Gastroesophageal sphincter (tissue), 4 donors: ENCODE data around the gene STUB1. TPM values are rescaled to one million over a fixed set of nuclear protein-coding genes. Genes with fewer than 3 reads are reported as not detected.
A peak's percentile ranks its signal among the peaks of the same experiment; 100 is the strongest.

Experiments used
- ATAC-seq: fragments of 150-250 bp; one replicate; pipeline ENCODE4 v1.9.1; 2016; ENCODE audit warnings: mild to moderate bottlenecking, moderate library complexity
- H3K27ac ChIP-seq, 4 donors: fragments of 200-600 bp; sonication (generic) in 3 of 4; 1 replicate in 3 of 4; 2 replicates in 1 of 4; pipeline ENCODE4 v1.5.1; 2016 to 2019
- H3K27me3 ChIP-seq: fragments of 200-600 bp; sonication (generic); one replicate; pipeline ENCODE4 v1.5.1; 2019
- H3K36me3 ChIP-seq, 2 donors: fragments of 200-600 bp; sonication (generic); one replicate each; pipeline ENCODE4 v1.5.1; 2019; ENCODE audit warnings: control low read depth in 1 of 2
- H3K4me1 ChIP-seq, 3 donors: fragments of 200-600 bp; sonication (generic); 1 replicate in 2 of 3; 2 replicates in 1 of 3; pipeline ENCODE4 v1.5.1; 2016 to 2019; ENCODE audit warnings: control low read depth in 2 of 3
- H3K4me3 ChIP-seq, 2 donors: fragments of 200-600 bp; sonication (generic); one replicate each; pipeline ENCODE4 v1.5.1; 2019; ENCODE audit warnings: mild to moderate bottlenecking in 1 of 2, moderate library complexity in 1 of 2
- H3K9me3 ChIP-seq, 3 donors: fragments of 200-600 bp; sonication (generic); one replicate each; pipeline ENCODE4 v1.5.1; 2017 to 2019; ENCODE audit warnings: control low read depth in 2 of 3
- EP300 ChIP-seq: sonication (generic); formaldehyde crosslinking; IDR thresholded peaks from one replicate; pipeline ENCODE4 v1.6.1; 2017; ENCODE audit warnings: antibody characterized with exemption, mild to moderate bottlenecking
- POLR2A ChIP-seq, 2 donors: fragments of 450-650 bp; IDR thresholded peaks; one replicate each; pipeline ENCODE4 v1.6.1; 2017; ENCODE audit warnings: antibody characterized with exemption in 2 of 2, mild to moderate bottlenecking in 2 of 2, moderate library complexity in 1 of 2
- POLR2AphosphoS5 ChIP-seq: sonication (generic); formaldehyde crosslinking; IDR thresholded peaks from one replicate; pipeline ENCODE4 v1.6.1; 2017; ENCODE audit warnings: antibody characterized with exemption
- WGBS, 2 donors: methylation state at CpG; one replicate each; pipeline ENCODE4 v1.1.5; 2018; ENCODE audit warnings: low coverage in 1 of 2; 5-methylcytosine and 5-hydroxymethylcytosine counted together
- total RNA-seq, 4 donors: library from RNA; depleted of rRNA; stranded (reverse); fragments of >200 nt; gene quantifications; one replicate each; pipeline ENCODE4 v1.1.0, GENCODE V29; 2016
- TF ChIP-seq, protein P1 (sequence below), 4 experiments: fragments of 200-600 bp in 2 of 4; fragments of 450-650 bp in 2 of 4; sonication (generic) in 1 of 4; IDR thresholded peaks; one replicate each; pipeline ENCODE4 v1.5.1; 2017 to 2019; ENCODE audit warnings: antibody characterized with exemption in 4 of 4, mild to moderate bottlenecking in 2 of 4, moderate library complexity in 2 of 4

The STUB1 gene
- total RNA-seq, 4 donors from 2014 or later: 161 to 212 (median 179) TPM

DNA sequence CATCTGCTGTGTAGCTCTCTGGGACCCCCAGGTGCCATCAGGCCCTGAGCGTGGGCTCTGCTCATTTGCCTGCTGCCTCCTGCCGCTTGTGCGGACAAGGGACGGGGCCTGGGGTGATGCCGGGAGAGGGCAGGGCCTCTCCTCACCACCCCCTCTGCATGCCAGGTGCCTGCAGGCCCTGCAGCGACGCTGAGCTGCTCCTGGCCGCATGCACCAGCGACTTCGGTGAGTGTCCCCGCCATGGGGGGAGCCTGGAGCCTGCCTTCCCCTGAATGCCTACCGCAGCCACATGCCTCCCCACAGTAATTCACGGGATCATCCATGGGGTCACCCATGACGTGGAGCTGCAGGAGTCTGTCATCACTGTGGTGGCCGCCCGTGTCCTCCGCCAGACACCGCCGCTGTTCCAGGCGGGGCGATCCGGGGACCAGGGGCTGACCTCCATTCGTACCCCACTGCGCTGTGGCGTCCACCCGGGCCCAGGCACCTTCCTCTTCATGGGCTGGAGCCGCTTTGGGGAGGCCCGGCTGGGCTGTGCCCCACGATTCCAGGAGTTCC is 36.6 kb downstream of the STUB1 start:
- TF ChIP-seq, protein P1, sequence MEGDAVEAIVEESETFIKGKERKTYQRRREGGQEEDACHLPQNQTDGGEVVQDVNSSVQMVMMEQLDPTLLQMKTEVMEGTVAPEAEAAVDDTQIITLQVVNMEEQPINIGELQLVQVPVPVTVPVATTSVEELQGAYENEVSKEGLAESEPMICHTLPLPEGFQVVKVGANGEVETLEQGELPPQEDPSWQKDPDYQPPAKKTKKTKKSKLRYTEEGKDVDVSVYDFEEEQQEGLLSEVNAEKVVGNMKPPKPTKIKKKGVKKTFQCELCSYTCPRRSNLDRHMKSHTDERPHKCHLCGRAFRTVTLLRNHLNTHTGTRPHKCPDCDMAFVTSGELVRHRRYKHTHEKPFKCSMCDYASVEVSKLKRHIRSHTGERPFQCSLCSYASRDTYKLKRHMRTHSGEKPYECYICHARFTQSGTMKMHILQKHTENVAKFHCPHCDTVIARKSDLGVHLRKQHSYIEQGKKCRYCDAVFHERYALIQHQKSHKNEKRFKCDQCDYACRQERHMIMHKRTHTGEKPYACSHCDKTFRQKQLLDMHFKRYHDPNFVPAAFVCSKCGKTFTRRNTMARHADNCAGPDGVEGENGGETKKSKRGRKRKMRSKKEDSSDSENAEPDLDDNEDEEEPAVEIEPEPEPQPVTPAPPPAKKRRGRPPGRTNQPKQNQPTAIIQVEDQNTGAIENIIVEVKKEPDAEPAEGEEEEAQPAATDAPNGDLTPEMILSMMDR (IDR thresholded peaks at IDR 0.05): no peak
- TF ChIP-seq EP300 (no peak), POLR2AphosphoS5 (no peak), POLR2A (IDR thresholded peaks at IDR 0.05) (no peak)
- peaks cover 0 to 62% (median 28%) of the 10 kb centered on the region in 3 donors for H3K4me1 ChIP-seq
- peaks cover 6% of the 10 kb centered on the region for H3K27me3 ChIP-seq
- H3K27ac ChIP-seq: no peak overlapping the region
- ATAC-seq: no peak
- no peak overlapping the region for H3K4me3 ChIP-seq
- H3K9me3 ChIP-seq: no peaks in the 10 kb centered on the region
- H3K36me3 ChIP-seq: peaks cover 0 to 7% of the 10 kb centered on the region in 2 donors
- 92% methylated on average over 2 of the region's 29 CpGs; no CpG with 5 or more reads in 1 of the 2 donors for WGBS, 2 donors

DNA sequence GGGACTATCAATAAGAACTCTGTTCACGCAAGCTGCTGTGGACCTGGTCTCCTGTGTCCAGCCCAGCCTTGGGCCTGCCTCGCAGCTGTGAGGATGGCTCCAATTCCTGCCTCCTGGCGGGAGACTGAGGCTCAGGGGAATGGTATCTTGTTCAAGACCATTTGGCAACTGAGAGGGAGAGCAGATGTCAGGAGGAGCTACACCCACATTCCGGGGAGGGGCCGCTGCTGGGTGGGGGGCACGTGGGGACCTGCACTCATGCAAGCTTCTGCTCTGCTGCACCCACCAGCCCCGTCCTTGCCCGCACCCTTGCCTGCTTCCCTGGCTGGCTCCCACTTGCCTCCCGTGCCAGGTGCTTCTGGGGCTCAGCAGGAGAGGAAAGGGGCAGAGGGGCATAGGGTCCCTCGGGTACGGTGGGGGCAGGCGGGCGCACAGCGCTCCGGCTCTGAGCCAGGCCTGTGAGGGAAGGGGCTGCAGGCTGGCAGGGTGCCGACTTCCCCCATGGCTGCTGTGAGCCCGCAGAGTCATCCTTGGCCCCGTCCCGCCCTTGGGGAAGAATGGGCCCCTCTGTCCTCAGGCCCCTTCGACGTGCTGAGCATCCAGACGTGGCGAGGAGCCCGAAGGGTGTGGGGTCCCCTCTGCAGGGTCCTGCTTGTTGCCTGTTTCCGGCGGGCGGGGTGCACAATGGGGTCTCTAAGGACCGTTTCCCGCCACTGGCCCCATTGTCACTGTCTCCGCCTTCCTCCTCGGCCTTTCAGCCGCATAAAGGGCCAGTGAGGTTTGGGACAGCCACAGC is 37.4 kb downstream of the STUB1 start:
- Histone ChIP-seq H3K27ac (peak overlapping the region in 1 of 4 donors; percentile 24), H3K4me1 (peaks cover 0 to 68% (median 32%) of the 10 kb centered on the region in 3 donors), H3K27me3 (no peaks in the 10 kb centered on the region), H3K9me3 (no peaks in the 10 kb centered on the region), H3K36me3 (peaks cover 0 to 13% of the 10 kb centered on the region in 2 donors), H3K4me3 (no peak overlapping the region)
- whole genome bisulfite sequencing, 2 donors: no CpG with 5 or more reads among the region's 32 CpGs
- no peak for ATAC-seq
- TF ChIP-seq POLR2A (IDR thresholded peaks at IDR 0.05): no peak
- no peak for TF ChIP-seq EP300
- TF ChIP-seq, protein P1 (IDR thresholded peaks at IDR 0.05): no peak

DNA sequence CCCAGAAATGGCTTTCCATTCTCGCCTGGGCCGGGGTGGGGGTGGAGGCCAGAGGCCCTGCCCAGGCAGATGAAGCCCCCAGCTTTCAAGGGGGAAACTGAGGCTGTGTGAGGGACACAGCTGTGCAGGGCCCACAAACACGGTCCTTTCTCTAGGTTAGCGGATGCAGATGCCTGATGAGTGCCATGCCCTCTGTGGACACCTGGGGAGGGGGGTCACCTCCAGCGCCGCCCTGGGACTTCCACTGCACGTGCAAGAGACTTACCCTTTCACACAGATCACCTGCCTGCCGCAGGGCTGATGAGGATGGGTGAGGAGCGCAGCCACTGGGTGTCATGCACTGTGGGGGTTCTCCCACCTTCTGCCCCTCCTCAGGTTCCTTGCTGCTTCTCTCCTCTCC is 38.2 kb downstream of the STUB1 start:
- Histone ChIP-seq H3K27ac (no peak overlapping the region), H3K36me3 (peaks cover 0 to 15% of the 10 kb centered on the region in 2 donors), H3K4me1 (peaks cover 0 to 68% (median 32%) of the 10 kb centered on the region in 3 donors), H3K27me3 (no peaks in the 10 kb centered on the region), H3K4me3 (no peak overlapping the region), H3K9me3 (no peaks in the 10 kb centered on the region)
- no peak for ATAC-seq
- TF ChIP-seq EP300: no peak
- no peak for TF ChIP-seq POLR2AphosphoS5
- TF ChIP-seq, protein P1 (IDR thresholded peaks at IDR 0.05): no peak
- TF ChIP-seq POLR2A (IDR thresholded peaks at IDR 0.05): no peak
- 92% methylated on average over 2 of the region's 9 CpGs; no CpG with 5 or more reads in 1 of the 2 donors for WGBS, 2 donors

GRCh38 chr16:718922-719321 is 38.7 kb downstream of the STUB1 start:
- TF ChIP-seq, protein P1 (IDR thresholded peaks at IDR 0.05): no peak
- TF ChIP-seq POLR2AphosphoS5: no peak
- no peak for TF ChIP-seq EP300
- TF ChIP-seq POLR2A (IDR thresholded peaks at IDR 0.05): no peak
- Histone ChIP-seq H3K4me1 (peaks cover 0 to 68% (median 32%) of the 10 kb centered on the region in 3 donors), H3K9me3 (no peaks in the 10 kb centered on the region), H3K4me3 (no peak overlapping the region), H3K27me3 (no peaks in the 10 kb centered on the region), H3K27ac (no peak overlapping the region), H3K36me3 (peaks cover 0 to 15% of the 10 kb centered on the region in 2 donors)
- ATAC-seq: no peak
- WGBS, 2 donors: 73 to 87% methylated on average over 2 to 4 of the region's 6 CpGs
